ENCODE data around the gene AKAP8L. TPM values are rescaled to one million over a fixed set of nuclear protein-coding genes. Genes with fewer than 3 reads are reported as not detected.
A peak's percentile ranks its signal among the peaks of the same experiment; 100 is the strongest.

The AKAP8L gene
- total RNA-seq, 1 donor from 2014 or later: 89.9 TPM

GRCh38 chr19:15432018-15432494, 13.3 kb upstream of the AKAP8L start:
- H3K4me3 ChIP-seq (ENCODE audit: low read depth, low read length): peak overlapping the region; percentile 92
- TF ChIP-seq, protein P1, sequence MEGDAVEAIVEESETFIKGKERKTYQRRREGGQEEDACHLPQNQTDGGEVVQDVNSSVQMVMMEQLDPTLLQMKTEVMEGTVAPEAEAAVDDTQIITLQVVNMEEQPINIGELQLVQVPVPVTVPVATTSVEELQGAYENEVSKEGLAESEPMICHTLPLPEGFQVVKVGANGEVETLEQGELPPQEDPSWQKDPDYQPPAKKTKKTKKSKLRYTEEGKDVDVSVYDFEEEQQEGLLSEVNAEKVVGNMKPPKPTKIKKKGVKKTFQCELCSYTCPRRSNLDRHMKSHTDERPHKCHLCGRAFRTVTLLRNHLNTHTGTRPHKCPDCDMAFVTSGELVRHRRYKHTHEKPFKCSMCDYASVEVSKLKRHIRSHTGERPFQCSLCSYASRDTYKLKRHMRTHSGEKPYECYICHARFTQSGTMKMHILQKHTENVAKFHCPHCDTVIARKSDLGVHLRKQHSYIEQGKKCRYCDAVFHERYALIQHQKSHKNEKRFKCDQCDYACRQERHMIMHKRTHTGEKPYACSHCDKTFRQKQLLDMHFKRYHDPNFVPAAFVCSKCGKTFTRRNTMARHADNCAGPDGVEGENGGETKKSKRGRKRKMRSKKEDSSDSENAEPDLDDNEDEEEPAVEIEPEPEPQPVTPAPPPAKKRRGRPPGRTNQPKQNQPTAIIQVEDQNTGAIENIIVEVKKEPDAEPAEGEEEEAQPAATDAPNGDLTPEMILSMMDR (conservative IDR thresholded peaks at IDR 0.05; ENCODE audit: low read depth, low read length): no peak
- DNase-seq (ENCODE audit: low read depth): no peak

DNA sequence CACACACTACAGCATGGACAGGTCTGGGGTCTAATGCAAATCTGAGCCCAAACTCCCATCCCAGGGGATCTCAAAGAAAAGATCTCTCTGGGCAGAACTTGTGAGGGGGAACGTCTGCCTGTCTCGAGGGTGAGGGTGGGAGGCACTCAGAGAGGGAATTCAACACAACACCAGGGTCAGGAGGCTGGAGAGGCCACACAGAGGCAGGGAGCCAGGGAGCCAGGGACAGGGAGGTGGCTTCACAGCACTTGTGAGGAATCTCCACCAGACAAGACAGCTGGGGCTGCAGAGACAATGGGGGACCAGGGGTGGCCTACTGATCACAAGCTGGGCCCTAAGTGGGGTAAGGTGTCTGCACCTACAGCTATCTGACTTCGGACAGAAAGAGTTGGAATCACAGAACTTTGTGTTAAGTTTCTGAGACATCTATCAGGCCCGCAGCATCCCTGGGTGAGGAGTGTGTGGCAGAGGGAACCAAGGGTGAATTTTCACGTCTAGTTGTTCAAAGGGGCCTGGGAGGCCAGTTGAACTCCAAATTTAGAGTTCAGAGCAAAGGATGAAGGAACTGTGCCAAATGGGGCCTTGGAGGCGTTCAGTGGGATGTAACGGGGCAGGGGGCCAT, 12.7 kb upstream of the AKAP8L start:
- TF ChIP-seq, protein P1 (conservative IDR thresholded peaks at IDR 0.05; ENCODE audit: low read depth, low read length): no peak
- H3K4me3 ChIP-seq (ENCODE audit: low read depth, low read length): peak overlapping the region; percentile 92
- no peak for DNase-seq (ENCODE audit: low read depth)

GRCh38 chr19:15430526-15431120, 11.8 kb upstream of the AKAP8L start:
- TF ChIP-seq, protein P1 (conservative IDR thresholded peaks at IDR 0.05; ENCODE audit: low read depth, low read length): no peak
- peak overlapping the region; percentile 92 for H3K4me3 ChIP-seq (ENCODE audit: low read depth, low read length)

GRCh38 chr19:15429825-15430467, 11.2 kb upstream of the AKAP8L start:
- DNase-seq (ENCODE audit: low read depth): no peak
- no peak overlapping the region for H3K4me3 ChIP-seq (ENCODE audit: low read depth, low read length)
- TF ChIP-seq, protein P1 (conservative IDR thresholded peaks at IDR 0.05; ENCODE audit: low read depth, low read length): no peak

More at GRCh38 chr19:15430526-15431120, 11.8 kb upstream of the AKAP8L start:
- DNase-seq (ENCODE audit: low read depth): no peak

DNA sequence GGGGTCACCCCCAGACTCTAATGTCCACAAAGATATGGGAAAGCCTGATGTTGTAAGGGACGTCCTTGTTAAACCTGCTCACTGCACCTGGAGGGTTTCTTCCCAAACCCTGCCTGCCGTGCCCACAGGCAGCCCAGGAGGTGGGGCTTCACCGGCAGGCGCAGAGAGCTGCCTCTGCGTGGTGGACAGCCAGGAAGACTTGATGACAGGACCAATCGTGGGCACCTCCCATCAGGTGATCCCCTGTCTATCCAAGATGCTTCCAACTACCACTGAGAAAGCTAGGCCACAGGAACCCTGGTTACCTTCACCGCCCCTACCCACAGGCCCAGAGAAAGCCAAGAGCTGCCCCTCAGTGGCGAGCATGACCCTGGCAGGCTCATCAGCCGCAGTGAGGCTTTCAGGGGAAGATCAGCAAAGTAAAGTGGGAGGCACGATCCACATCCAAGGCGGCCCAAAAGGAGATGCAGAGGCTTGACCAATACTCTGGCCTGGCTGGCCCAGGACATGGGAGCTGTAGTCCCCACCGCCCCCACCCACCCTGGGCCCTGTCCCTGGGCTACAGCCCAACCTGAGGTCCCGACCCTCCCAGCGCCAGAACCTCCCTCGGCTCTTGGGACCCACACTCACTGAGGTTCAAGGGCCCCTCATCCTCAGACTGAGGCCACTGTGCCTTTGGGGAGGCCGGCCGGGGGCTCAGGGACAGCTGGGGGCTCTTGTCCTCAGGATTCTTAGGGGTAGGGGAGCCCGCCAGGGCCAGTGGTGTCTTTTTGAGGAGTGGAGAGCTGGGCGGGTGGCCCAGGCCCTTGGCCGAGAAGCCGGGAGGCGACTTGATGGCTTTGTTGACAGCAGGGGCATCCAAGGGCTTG, 10.4 kb upstream of the AKAP8L start:
- TF ChIP-seq, protein P1 (conservative IDR thresholded peaks at IDR 0.05; ENCODE audit: low read depth, low read length): no peak
- H3K4me3 ChIP-seq (ENCODE audit: low read depth, low read length): no peak overlapping the region
- no peak for DNase-seq (ENCODE audit: low read depth)

- H3K4me3 ChIP-seq (ENCODE audit: low read depth, low read length): no peak overlapping the region
- TF ChIP-seq, protein P1 (conservative IDR thresholded peaks at IDR 0.05; ENCODE audit: low read depth, low read length): no peak
- DNase-seq (ENCODE audit: low read depth): no peak
Measured at GRCh38 chr19:15427991-15428471, 9.2 kb upstream of the AKAP8L start.

Data from epithelial cell of proximal tubule (primary cell).